ENCODE measurements around the gene ATAD2B.

- TF ChIP-seq, protein P1, sequence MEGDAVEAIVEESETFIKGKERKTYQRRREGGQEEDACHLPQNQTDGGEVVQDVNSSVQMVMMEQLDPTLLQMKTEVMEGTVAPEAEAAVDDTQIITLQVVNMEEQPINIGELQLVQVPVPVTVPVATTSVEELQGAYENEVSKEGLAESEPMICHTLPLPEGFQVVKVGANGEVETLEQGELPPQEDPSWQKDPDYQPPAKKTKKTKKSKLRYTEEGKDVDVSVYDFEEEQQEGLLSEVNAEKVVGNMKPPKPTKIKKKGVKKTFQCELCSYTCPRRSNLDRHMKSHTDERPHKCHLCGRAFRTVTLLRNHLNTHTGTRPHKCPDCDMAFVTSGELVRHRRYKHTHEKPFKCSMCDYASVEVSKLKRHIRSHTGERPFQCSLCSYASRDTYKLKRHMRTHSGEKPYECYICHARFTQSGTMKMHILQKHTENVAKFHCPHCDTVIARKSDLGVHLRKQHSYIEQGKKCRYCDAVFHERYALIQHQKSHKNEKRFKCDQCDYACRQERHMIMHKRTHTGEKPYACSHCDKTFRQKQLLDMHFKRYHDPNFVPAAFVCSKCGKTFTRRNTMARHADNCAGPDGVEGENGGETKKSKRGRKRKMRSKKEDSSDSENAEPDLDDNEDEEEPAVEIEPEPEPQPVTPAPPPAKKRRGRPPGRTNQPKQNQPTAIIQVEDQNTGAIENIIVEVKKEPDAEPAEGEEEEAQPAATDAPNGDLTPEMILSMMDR (IDR thresholded peaks at IDR 0.05), result no peak
- no peak for TF ChIP-seq POLR2A (IDR thresholded peaks at IDR 0.05)
Observed at GRCh38 chr2:23809150-23809549, 117.8 kb downstream of the ATAD2B start.

Measured in body of pancreas (tissue), 4 donors.